H1 (cell line): ENCODE results near the gene SKIDA1. TPM values are rescaled to one million over a fixed set of nuclear protein-coding genes. Genes with fewer than 3 reads are reported as not detected.

ENCODE experiments used
- EGR1 ChIP-seq: IDR thresholded peaks from 2 replicates; pipeline ENCODE4 v1.6.1; 2011; ENCODE audit warnings: low read depth, low read length, borderline replicate concordance
- KDM1A ChIP-seq: fragments of 200-600, 300-600 bp; sonication (generic); IDR thresholded peaks from 2 replicates; pipeline ENCODE4 v1.7.1; 2016; ENCODE audit warnings: mild to moderate bottlenecking, low read length, borderline replicate concordance
- NRF1 ChIP-seq: IDR thresholded peaks from 2 replicates; pipeline ENCODE4 v1.6.1; 2011; ENCODE audit warnings: mild to moderate bottlenecking, low read depth, low read length, improper control_type of control experiment
- TAF1 ChIP-seq: IDR thresholded peaks from 2 replicates; pipeline ENCODE4 v1.6.1; 2011; ENCODE audit warnings: mild to moderate bottlenecking, low read depth, low read length
- polyA plus RNA-seq, 7 experiments: library from polyadenylated mRNA; depleted of rRNA in 3 of 7; stranded (reverse) in 5 of 7; unstranded in 2 of 7; fragments of >200 nt in 5 of 7; fragments of 200-250 nt in 2 of 7; gene quantifications; 1 replicate in 5 of 7; 2 replicates in 1 of 7; 4 replicates in 1 of 7; pipeline versions ENCODE4 v1.2.1 to v1.2.3, GENCODE V29; 2011 to 2013; ENCODE audit warnings: missing spikeins in 2 of 7, mixed read lengths in 2 of 7
- total RNA-seq: library from RNA; stranded (reverse); fragmentation: NEBNext Ultra II Directional; extraction: Animal tissue kit (Norgen Biotek cat#: 25700); gene quantifications from 2 replicates; pipeline ENCODE4 v1.2.1, GENCODE V29; 2021
- TF ChIP-seq, protein P1 (sequence below): IDR thresholded peaks from 2 replicates; pipeline ENCODE4 v1.6.1; 2012; ENCODE audit warnings: inconsistent platforms

The SKIDA1 gene
- total and polyA plus RNA-seq, 2 of the 8 experiments (the other 6 are each of a cell fraction or from before 2014, with no cell fraction given) = 1.5 to 8.0 TPM

DNA sequence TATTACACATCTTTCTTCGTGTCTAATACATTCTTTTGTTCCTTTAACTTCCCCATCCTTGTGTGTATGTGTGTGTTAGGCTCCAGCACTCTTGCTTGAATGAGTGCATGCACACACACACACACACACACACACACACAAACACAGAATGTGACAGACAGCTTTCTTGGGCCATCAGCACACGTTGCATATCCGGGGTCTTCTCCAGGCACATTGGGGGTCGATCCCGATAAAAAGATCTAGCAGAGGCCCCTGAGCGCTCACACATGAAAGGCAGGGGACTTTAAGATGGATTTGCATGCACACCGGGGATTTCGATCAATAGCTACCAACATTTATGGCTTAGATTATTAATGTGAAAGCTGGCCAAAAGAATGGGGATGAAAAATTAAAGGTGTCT lies 4.5 kb downstream of the SKIDA1 start (continued):
- TF ChIP-seq, protein P1, sequence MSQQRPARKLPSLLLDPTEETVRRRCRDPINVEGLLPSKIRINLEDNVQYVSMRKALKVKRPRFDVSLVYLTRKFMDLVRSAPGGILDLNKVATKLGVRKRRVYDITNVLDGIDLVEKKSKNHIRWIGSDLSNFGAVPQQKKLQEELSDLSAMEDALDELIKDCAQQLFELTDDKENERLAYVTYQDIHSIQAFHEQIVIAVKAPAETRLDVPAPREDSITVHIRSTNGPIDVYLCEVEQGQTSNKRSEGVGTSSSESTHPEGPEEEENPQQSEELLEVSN = no peak
- TF ChIP-seq TAF1 = no peak
- TF ChIP-seq EGR1 = no peak
- no peak for TF ChIP-seq NRF1
- no peak for TF ChIP-seq KDM1A
- TF ChIP-seq, all 59 proteins: peak for 0
